GM10248 (cell line): Measurements from ENCODE around the gene EMP1.

ENCODE experiments used
- CTCF ChIA-PET: fragments of 300-600 bp; sonication (Branson Sonifier 250); formaldehyde crosslinking; extraction: SDS; loops from one replicate; lab custom pipeline; 2021; ENCODE audit warnings: antibody characterized with exemption; lab: Yijun Ruan, JAX
- POLR2A ChIA-PET: fragments of 350-650 bp; sonication (Branson Sonifier 250); formaldehyde crosslinking; extraction: SDS; loops from one replicate; lab custom pipeline; 2020; ENCODE audit warnings: antibody characterized with exemption; lab: Yijun Ruan, JAX
- DNase-seq: peaks from one replicate; pipeline ENCODE4 v3.0.0; 2012; ENCODE audit errors: extremely low spot score
- TF ChIP-seq, protein P1 (sequence below): IDR thresholded peaks from 2 replicates; pipeline ENCODE4 v1.5.1; 2012; ENCODE audit warnings: mild to moderate bottlenecking, low read depth; ENCODE audit errors: extremely low read depth, missing control alignments, control extremely low read depth

EMP1 gene

DNA sequence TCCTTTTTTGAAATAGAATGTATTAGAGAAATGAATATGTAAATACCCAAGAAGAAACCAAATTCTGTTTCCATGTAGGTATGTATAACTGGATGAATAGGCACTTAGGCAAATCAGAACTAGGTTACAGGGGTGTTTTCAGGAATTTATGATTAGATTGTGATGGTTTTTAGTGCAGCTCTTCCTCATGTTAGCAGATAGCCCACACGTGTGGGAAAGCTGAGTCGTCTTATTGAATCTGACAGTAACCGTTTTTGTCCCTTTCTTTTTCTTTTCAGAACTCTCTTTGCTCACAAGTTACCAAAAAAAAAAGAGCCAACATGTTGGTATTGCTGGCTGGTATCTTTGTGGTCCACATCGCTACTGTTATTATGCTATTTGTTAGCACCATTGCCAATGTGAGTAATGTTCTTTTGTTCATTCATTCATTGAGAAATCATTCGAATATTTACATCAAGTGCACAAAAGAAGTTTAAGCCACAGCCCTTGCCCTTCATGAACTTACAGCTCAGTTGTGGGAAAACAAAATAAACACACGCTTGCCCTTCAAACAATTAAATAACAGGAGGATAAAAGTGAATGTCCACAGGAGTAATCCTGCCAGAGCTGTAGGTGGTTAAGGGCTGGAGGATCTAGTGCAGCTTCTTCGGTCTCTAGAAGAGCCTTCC lies 14.8 kb downstream of the EMP1 start:
- ChIA-PET POLR2A (no interaction called here), CTCF (interaction anchor here (0.7 to 5.7 kb wide), 47 partner anchors 10 to 445 kb away, joined by 3 to 117 read pairs (median 5); partner anchors contain the start of gene EMP1)
- TF ChIP-seq, protein P1, sequence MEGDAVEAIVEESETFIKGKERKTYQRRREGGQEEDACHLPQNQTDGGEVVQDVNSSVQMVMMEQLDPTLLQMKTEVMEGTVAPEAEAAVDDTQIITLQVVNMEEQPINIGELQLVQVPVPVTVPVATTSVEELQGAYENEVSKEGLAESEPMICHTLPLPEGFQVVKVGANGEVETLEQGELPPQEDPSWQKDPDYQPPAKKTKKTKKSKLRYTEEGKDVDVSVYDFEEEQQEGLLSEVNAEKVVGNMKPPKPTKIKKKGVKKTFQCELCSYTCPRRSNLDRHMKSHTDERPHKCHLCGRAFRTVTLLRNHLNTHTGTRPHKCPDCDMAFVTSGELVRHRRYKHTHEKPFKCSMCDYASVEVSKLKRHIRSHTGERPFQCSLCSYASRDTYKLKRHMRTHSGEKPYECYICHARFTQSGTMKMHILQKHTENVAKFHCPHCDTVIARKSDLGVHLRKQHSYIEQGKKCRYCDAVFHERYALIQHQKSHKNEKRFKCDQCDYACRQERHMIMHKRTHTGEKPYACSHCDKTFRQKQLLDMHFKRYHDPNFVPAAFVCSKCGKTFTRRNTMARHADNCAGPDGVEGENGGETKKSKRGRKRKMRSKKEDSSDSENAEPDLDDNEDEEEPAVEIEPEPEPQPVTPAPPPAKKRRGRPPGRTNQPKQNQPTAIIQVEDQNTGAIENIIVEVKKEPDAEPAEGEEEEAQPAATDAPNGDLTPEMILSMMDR = no peak
- DNase-seq = no peak

DNA sequence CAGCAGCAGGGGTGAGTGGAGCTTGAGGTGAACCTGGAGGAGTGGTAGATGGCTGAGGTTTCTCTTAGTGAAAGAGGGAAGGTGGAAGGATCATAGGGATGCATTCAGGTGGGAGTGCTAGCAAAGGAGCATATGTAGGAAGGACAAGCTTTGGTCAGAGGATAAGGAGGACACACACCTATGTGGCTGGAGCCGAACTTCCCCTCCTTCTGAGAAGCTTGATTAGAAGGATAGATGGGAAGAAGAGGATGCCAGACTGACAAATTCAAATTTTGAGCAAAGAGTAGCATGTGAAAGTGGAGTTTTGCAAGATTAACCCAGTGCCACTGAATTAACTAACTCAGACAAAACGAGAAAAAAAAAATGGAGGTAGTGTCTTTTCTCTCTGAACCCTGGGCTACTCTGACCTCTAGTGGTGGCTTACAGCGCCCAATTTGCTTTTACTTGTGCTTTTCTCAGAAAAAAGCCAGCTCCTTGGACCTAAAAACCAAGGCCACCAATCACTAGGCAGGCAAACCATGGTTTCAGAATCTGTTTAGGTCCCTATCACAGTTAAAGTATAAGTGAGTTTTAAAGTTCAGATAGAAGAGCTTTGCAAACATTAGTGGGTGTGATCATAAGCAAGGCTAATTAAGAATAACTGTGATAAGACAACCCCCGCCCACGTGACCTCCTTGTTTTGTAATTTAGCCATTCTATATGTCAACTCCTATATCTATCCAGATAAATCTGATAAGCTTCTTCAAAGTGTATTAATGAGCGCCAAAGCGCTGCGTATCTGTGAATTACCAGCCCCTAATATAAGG lies 15.5 kb downstream of the EMP1 start:
- TF ChIP-seq, protein P1 = peak; percentile 83
- CTCF ChIA-PET = interaction anchor here (0.6 to 5.7 kb wide), 61 partner anchors 9 to 445 kb away, joined by 3 to 117 read pairs (median 5); partner anchors contain the start of genes APOLD1 and EMP1
- POLR2A ChIA-PET = no interaction called here
- DNase-seq = peak; percentile 50

DNA sequence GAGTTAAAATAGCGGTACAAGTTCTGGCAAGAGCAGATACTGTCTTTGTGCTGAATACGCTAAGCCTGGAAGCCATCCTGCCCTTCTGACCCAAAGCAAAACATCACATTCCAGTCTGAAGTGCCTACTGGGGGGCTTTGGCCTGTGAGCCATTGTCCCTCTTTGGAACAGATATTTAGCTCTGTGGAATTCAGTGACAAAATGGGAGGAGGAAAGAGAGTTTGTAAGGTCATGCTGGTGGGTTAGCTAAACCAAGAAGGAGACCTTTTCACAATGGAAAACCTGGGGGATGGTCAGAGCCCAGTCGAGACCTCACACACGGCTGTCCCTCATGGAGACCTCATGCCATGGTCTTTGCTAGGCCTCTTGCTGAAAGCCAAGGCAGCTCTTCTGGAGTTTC lies 18.5 kb downstream of the EMP1 start:
- ChIA-PET CTCF (interaction anchor here (0.9 to 3.6 kb wide), 3 partner anchors 11 to 299 kb away, joined by 3 to 16 read pairs (median 3); no protein-coding TSS in a partner anchor), POLR2A (no interaction called here)
- DNase-seq = no peak
- TF ChIP-seq, protein P1 = no peak

DNA sequence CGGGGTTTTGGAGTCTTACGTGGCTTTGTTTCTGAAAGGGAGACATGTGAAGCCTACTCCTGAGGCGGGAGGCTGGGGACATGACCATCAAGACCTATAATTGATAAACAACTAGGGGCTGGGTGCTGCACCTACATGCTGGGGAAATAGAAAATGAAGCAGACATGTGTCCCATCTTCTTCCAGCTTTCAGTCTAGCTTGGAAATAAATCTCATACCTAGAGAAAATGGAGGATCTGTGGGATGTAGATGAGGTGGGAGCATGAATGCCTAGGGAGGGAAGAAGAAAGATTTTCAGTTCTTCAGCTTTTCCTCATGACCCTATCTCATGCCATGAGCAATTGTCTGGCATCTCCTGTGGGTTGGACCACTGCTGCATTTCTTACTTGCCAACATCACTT lies 22.1 kb downstream of the EMP1 start:
- DNase-seq = no peak
- TF ChIP-seq, protein P1 = no peak
- ChIA-PET POLR2A (no interaction called here), CTCF (interaction anchor here (1.8 to 2.1 kb wide), 2 partner anchors 12 to 16 kb away, joined by 5 read pairs; no protein-coding TSS in a partner anchor)

DNA sequence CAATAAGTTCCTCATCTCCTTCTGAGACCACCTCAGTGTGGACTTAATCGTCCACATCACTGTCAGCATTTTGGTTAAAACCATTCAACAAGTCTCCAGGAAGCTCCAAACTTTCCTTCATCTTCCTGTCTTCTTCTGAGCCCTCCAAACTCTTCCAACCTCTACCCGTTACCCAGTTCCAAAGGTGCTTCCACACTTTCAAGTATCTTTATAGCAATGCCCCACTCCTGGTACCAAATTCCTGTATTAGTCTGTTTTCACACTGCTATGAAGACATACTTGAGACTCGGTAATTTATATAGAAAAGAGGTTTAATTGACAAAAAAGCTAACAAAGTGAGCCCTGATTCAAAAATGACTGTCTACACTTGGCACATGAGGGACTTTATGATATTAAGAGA lies 22.8 kb downstream of the EMP1 start:
- no peak for DNase-seq
- ChIA-PET CTCF (interaction anchor here (1.0 to 2.1 kb wide), 4 partner anchors 9 to 15 kb away, joined by 3 to 5 read pairs (median 4); no protein-coding TSS in a partner anchor), POLR2A (no interaction called here)
- TF ChIP-seq, protein P1 = no peak

DNA sequence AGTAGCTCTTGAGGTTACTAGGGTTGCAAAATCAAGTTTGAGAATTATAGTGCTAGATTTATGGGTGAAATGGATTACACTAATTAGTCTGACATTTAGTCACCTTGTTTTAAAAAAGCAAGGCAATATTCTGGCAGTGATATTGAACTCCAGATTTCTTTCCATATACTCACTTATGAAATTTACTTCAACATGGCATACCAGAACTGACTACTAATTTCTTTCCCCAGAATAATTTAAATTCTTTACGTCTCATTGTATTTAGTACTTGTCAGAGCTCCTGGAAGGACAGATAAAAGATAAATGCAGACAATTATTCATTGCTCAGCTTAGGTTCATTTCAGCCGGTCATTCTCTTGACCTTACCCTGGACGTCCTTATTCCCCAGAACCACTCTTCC lies 24.3 kb downstream of the EMP1 start:
- TF ChIP-seq, protein P1 = no peak
- ChIA-PET CTCF (interaction anchor here (1.1 to 3.7 kb wide), 2 partner anchors 8 to 13 kb away, joined by 3 to 21 read pairs; no protein-coding TSS in a partner anchor), POLR2A (no interaction called here)
- DNase-seq = no peak
